MM.1S (cell line): ENCODE measurements around the gene CNEP1R1.

Source experiments
- DNase-seq: peaks from one replicate; pipeline ENCODE4 v3.0.0-alpha.2; 2015
- H2AFZ ChIP-seq: fragments of 300-600 bp; sonication (generic); 2 replicates; pipeline ENCODE4 v1.6.0; 2016; ENCODE audit warnings: antibody characterized with exemption, low read length
- H3F3A ChIP-seq: fragments of 300-600 bp; sonication (generic); 2 replicates; pipeline ENCODE4 v1.6.1; 2016; ENCODE audit warnings: mild to moderate bottlenecking, antibody characterized with exemption, low read length, moderate library complexity, mixed read lengths; ENCODE audit not compliant: insufficient read depth
- H3K27ac ChIP-seq: fragments of 300-600 bp; sonication (generic); 2 replicates; pipeline ENCODE4 v1.5.1; 2016; ENCODE audit warnings: mild to moderate bottlenecking, low read length
- H3K27me3 ChIP-seq: fragments of 300-600 bp; sonication (generic); replicated peaks from 2 replicates; pipeline ENCODE4 v1.6.0; 2016; ENCODE audit warnings: low read length; ENCODE audit not compliant: insufficient read depth
- H3K36me3 ChIP-seq: fragments of 300-600 bp; sonication (generic); replicated peaks from 2 replicates; pipeline ENCODE4 v1.6.1; 2016; ENCODE audit warnings: mild to moderate bottlenecking, low read length, mixed read lengths; ENCODE audit not compliant: insufficient read depth
- H3K4me1 ChIP-seq: fragments of 300-600 bp; sonication (generic); 2 replicates; pipeline ENCODE4 v1.6.1; 2016; ENCODE audit warnings: low read length, mixed read lengths
- H3K4me2 ChIP-seq: fragments of 300-600 bp; sonication (generic); 2 replicates; pipeline ENCODE4 v1.6.0; 2016; ENCODE audit warnings: low read depth, low read length
- H3K4me3 ChIP-seq: fragments of 300-600 bp; sonication (generic); 2 replicates; pipeline ENCODE4 v1.5.1; 2016; ENCODE audit warnings: low read length, mixed read lengths
- H3K79me2 ChIP-seq: fragments of 300-600 bp; sonication (generic); 2 replicates; pipeline ENCODE4 v1.6.1; 2016; ENCODE audit warnings: mixed run types, low read length, mixed read lengths
- H3K9ac ChIP-seq: fragments of 300-600 bp; sonication (generic); 2 replicates; pipeline ENCODE4 v1.6.1; 2016; ENCODE audit warnings: low read length, mixed read lengths
- H3K9me2 ChIP-seq: fragments of 300-600 bp; sonication (generic); replicated peaks from 2 replicates; pipeline ENCODE4 v1.6.1; 2016; ENCODE audit warnings: mild to moderate bottlenecking, low read length, mixed read lengths; ENCODE audit not compliant: insufficient read depth
- H3K9me3 ChIP-seq: fragments of 300-600 bp; sonication (generic); replicated peaks from 2 replicates; pipeline ENCODE4 v1.6.1; 2016; ENCODE audit warnings: mild to moderate bottlenecking, low read length, mixed read lengths; ENCODE audit not compliant: insufficient read depth
- H4K20me1 ChIP-seq: fragments of 300-600 bp; sonication (generic); 2 replicates; pipeline ENCODE4 v1.6.1; 2016; ENCODE audit warnings: mild to moderate bottlenecking, low read length, moderate library complexity, mixed read lengths; ENCODE audit not compliant: insufficient read depth
- EZH2 ChIP-seq: fragments of 300-600 bp; sonication (generic); optimal IDR thresholded peaks from 2 replicates; pipeline ENCODE3; 2017; ENCODE audit warnings: low read depth, mild to moderate bottlenecking, antibody characterized with exemption, low read length, mixed read lengths
- EZH2phosphoT487 ChIP-seq: fragments of 300-600 bp; sonication (generic); IDR thresholded peaks from 2 replicates; pipeline ENCODE4 v1.6.1; 2018; ENCODE audit warnings: antibody characterized with exemption, low read length
- TF ChIP-seq, protein P1 (sequence below): fragments of 300-600 bp; sonication (generic); IDR thresholded peaks from 2 replicates; pipeline ENCODE4 v1.5.1; 2016; ENCODE audit warnings: antibody characterized with exemption, low read length, mixed read lengths

The CNEP1R1 gene

GRCh38 chr16:49997721-49998251 is 27.2 kb upstream of the CNEP1R1 start:
- H3K4me2 ChIP-seq, result no peak overlapping the region
- no peak overlapping the region for H3K9ac ChIP-seq
- no peaks in the 10 kb centered on the region for H3K27me3 ChIP-seq

GRCh38 chr16:49998991-49999390 is 26.0 kb upstream of the CNEP1R1 start:
- DNase-seq, result no peak
- Histone ChIP-seq H3K4me3 (no peak overlapping the region), H3K79me2 (no peaks in the 10 kb centered on the region), H3K9me3 (no peaks in the 10 kb centered on the region), H3K36me3 (no peaks in the 10 kb centered on the region), H3K4me1 (no peaks in the 10 kb centered on the region), H3K4me2 (no peak overlapping the region), H3K27me3 (no peaks in the 10 kb centered on the region), H3F3A (no peaks in the 10 kb centered on the region), H3K9me2 (no peaks in the 10 kb centered on the region), H3K27ac (no peak overlapping the region), H2AFZ (no peak overlapping the region), H4K20me1 (no peaks in the 10 kb centered on the region), H3K9ac (no peak overlapping the region)
- no peak for TF ChIP-seq EZH2
- no peak for TF ChIP-seq EZH2phosphoT487
- TF ChIP-seq, protein P1, sequence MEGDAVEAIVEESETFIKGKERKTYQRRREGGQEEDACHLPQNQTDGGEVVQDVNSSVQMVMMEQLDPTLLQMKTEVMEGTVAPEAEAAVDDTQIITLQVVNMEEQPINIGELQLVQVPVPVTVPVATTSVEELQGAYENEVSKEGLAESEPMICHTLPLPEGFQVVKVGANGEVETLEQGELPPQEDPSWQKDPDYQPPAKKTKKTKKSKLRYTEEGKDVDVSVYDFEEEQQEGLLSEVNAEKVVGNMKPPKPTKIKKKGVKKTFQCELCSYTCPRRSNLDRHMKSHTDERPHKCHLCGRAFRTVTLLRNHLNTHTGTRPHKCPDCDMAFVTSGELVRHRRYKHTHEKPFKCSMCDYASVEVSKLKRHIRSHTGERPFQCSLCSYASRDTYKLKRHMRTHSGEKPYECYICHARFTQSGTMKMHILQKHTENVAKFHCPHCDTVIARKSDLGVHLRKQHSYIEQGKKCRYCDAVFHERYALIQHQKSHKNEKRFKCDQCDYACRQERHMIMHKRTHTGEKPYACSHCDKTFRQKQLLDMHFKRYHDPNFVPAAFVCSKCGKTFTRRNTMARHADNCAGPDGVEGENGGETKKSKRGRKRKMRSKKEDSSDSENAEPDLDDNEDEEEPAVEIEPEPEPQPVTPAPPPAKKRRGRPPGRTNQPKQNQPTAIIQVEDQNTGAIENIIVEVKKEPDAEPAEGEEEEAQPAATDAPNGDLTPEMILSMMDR, result no peak

More at GRCh38 chr16:49997721-49998251, 27.2 kb upstream of the CNEP1R1 start:
- H3K9me3 ChIP-seq, result no peaks in the 10 kb centered on the region
- no peaks in the 10 kb centered on the region for H3F3A ChIP-seq
- no peaks in the 10 kb centered on the region for H3K9me2 ChIP-seq
- TF ChIP-seq EZH2 (no peak), EZH2phosphoT487 (no peak)
- TF ChIP-seq, protein P1, result no peak
- no peak for DNase-seq
- no peak overlapping the region for H3K27ac ChIP-seq
- no peaks in the 10 kb centered on the region for H4K20me1 ChIP-seq
- no peak overlapping the region for H2AFZ ChIP-seq
- H3K79me2 ChIP-seq, result no peaks in the 10 kb centered on the region
- H3K36me3 ChIP-seq, result no peaks in the 10 kb centered on the region
- H3K4me3 ChIP-seq, result no peak overlapping the region
- no peaks in the 10 kb centered on the region for H3K4me1 ChIP-seq

DNA sequence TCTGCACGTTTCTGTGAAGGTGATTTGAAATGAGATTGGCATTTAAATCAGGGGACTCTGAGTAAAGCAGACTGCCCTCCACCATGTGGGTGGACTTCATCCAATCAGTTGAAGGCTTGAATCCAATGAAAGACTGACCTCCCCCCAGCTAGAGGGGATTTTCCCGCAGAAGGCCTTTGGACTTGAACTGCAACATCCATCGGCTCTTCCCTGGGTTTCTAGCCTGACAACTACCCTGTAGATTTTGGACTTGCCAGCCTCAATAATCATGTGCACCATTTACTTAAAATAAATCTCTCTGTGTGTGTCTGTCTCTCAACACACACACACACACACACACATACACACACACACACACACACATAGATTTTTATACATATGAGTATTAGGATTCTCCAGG is 23.9 kb upstream of the CNEP1R1 start:
- Histone ChIP-seq H4K20me1 (no peaks in the 10 kb centered on the region), H3K79me2 (no peaks in the 10 kb centered on the region), H3K9me3 (no peaks in the 10 kb centered on the region), H3K27ac (no peak overlapping the region), H3K4me3 (no peak overlapping the region), H3K9ac (no peak overlapping the region), H3K4me2 (no peak overlapping the region), H3F3A (no peaks in the 10 kb centered on the region), H3K4me1 (no peaks in the 10 kb centered on the region), H3K9me2 (no peaks in the 10 kb centered on the region), H3K27me3 (no peaks in the 10 kb centered on the region), H2AFZ (no peak overlapping the region), H3K36me3 (no peaks in the 10 kb centered on the region)
- TF ChIP-seq, protein P1, result no peak
- TF ChIP-seq EZH2phosphoT487 (no peak), EZH2 (no peak)
- no peak for DNase-seq
